GM18505 (cell line): ENCODE data around the gene GARIN5B.

ENCODE experiments used
- ATAC-seq: cut with Tn5 transposase; IDR thresholded peaks from one replicate; pipeline ENCODE4 v1.9.1; 2021; ENCODE audit not compliant: unreplicated experiment
- POLR2A ChIP-seq: IDR thresholded peaks from 4 replicates; pipeline ENCODE4 v1.6.1; 2011; ENCODE audit warnings: borderline replicate concordance; ENCODE audit not compliant: insufficient read depth, insufficient read length; ENCODE audit errors: extremely low read depth

Gene GARIN5B

GRCh38 chr19:55398200-55398925 lies 35.3 kb upstream of the GARIN5B start:
- no peak for ATAC-seq
- no peak for TF ChIP-seq POLR2A

- ATAC-seq, result no peak
- no peak for TF ChIP-seq POLR2A
Observed at GRCh38 chr19:55392820-55393761, 30.0 kb upstream of the GARIN5B start.

GRCh38 chr19:55391702-55392615 lies 28.9 kb upstream of the GARIN5B start:
- no peak for TF ChIP-seq POLR2A
- ATAC-seq, result no peak

DNA sequence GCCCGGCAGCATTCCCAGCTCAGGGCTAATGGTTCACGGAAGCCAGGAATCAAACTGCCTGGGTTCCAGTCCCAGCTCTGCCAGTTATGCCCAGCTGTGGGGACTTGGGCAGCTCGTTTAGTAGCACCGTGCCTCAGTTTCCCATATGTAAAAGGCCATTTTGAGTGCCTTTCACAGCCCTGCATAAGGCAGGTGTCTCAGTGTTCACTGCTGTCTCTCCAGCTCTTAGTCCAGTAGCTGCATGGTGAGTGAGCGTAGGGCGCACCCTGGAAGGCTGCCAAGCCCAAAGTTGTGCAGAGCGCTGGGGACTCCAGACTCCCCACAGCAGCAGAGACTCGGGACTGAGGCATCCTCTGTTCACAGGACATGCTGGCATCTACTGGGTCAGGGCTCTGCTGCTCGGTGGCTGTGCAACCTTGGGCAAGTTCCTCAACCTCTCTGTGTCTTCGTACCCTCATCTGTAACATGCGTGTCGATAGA lies 28.2 kb upstream of the GARIN5B start:
- no peak for ATAC-seq
- peak; percentile 54 for TF ChIP-seq POLR2A

DNA sequence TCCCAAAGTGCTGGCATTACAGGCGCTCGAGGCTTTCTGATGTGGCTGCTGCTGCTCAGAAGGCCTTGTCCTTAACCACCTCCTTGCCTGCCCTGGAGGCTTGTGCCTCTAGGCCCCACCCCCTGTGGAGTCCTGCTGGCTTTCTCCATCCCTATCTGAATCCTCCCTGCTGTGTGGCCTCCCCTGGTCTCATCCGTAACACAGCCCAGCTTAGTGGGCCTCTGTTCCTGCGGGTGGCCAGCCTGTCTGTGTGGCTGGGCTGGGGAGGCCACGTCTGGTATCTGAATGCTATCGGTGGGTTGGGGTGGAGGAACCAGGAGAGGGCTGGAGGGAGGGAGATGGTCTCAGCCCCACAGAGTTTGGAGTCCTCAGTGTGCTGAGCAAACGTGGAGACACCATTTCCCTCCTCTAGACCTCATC lies 27.4 kb upstream of the GARIN5B start:
- no peak for ATAC-seq

DNA sequence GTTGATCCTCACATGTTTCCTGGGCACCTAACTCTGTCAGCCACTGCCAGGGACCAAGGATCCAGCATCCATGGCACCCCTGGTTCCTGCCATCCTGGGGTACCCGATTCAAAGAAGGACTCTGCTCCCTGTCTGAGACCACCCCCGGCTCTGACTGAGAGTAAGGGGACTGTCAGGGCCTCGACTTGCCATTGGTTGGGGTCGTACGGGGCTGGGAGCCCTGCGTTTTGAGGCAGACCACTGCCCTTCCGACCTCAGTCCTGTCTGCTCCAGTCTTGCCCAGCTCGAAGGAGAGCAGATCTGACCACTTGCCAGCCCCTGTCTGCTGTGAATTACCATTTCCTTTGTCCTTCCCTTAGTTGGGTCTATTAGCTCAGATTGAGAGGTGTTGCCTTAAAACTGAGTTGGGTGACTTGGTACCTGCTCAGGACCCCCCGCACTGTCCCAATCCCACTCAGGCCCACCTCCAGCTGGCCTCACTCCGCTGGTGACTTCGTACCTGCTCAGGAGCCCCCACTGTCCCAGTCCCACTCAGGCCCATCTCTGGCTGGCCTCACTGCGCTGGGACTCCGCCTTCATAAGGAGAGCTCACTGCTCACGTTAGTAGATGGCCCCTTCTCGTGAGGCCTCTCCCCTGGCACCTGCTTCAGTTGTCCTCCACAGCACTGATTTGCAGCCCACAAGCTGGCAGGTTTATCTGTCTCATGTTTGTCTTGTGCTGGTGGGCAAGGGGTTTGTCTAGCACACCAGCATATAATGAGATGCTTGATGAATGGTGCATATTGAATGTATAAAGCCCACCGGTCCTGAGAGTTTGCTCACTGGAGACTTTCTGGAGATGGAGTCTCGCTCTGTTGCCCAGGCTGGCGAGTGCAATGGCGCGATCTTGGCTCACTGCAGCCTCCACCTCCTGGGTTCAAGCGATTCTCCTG lies 26.6 kb upstream of the GARIN5B start:
- no peak for ATAC-seq
- peak; percentile 40 for TF ChIP-seq POLR2A

More for the DNA sequence above, 27.4 kb upstream of the GARIN5B start:
- TF ChIP-seq POLR2A, result no peak

- TF ChIP-seq POLR2A, result peak; percentile 5
- ATAC-seq, result no peak
Observed at GRCh38 chr19:55387736-55388497, 24.9 kb upstream of the GARIN5B start.

- ATAC-seq, result no peak
- TF ChIP-seq POLR2A, result no peak
Observed at GRCh38 chr19:55386493-55386971, 23.5 kb upstream of the GARIN5B start.

DNA sequence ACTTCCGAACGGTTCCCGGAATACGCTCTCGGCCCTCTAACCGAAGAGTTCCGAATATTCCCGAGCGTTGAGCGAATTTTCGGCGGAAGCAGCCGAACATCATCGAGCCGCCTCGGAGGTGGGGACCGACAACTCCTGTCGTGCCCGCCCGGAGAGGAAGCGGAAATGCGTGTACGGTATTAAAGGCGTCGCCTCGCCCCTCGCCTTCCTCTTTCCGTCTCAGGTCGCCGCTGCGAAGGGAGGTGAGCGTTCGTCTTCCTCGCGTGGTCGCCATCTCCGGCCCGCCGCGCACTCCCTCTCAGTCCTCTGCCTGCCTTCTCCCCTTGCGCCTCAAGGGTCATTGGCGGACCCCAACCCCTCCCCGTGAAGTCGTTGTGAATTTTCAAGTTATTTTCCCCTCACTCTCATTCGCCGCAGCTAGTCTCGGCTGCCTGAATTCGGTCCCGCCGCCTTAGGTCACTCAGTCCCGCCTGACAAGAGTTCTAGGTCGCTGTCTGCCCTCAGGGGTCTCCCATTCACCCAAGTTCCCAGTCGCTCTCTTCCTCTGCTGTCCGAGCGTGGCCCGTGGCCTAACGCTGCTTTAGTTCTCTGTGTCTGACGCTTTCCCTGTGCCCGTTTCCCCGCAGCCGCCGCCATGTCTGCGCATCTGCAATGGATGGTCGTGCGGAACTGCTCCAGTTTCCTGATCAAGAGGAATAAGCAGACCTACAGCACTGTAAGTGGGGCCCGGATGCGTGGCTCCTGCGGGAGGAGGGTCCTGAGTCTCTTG lies 22.8 kb upstream of the GARIN5B start, which contains the start of gene RPL28:
Gene RPL28, plus strand, starts transcription at position 209 of the 769 bp plus-strand sequence. Its CDS starts 426 bp downstream, at position 635.
- ATAC-seq, result peak; percentile 62
- TF ChIP-seq POLR2A, result peak; percentile 100
